ENCODE measurements around the gene ONECUT1. TPM values are rescaled to one million over a fixed set of nuclear protein-coding genes. Genes with fewer than 3 reads are reported as not detected.

ONECUT1 gene
- total and polyA plus RNA-seq, 5 donors: 0.05 to 0.29 TPM; not detected in 3

GRCh38 chr15:52787549-52788098 lies 2.5 kb downstream of the ONECUT1 start:
- Histone ChIP-seq H3K27me3 (ENCODE audit: control insufficient read depth, insufficient read depth) (no peaks in the 10 kb centered on the region), H3K4me1 (ENCODE audit: control insufficient read depth, insufficient read depth, low read length) (peaks cover 4% of the 10 kb centered on the region), H3K27ac (ENCODE audit: low read length) (no peak overlapping the region), H3K9me3 (ENCODE audit: control insufficient read depth, low read length) (no peaks in the 10 kb centered on the region), H3K4me3 (ENCODE audit: low read length) (no peak overlapping the region)
- intact Hi-C loops (cut with DNase I): loop anchor here in 2 of 4 donors (10.0 kb wide), 2 partner anchors 407 to 417 kb away; no protein-coding TSS in a partner anchor
- 2% methylated on average over 27 of the region's 27 CpGs for WGBS
- DNase-seq (no peak), ATAC-seq (no peak)

GRCh38 chr15:52787123-52787503 lies 3.0 kb downstream of the ONECUT1 start:
- WGBS: 2% methylated on average over 24 of the region's 24 CpGs
- DNase-seq (no peak), ATAC-seq (no peak)
- intact Hi-C loops (cut with DNase I): loop anchor here in 2 of 4 donors (10.0 kb wide), 2 partner anchors 408 to 418 kb away; no protein-coding TSS in a partner anchor
- H3K27ac ChIP-seq (ENCODE audit: low read length): no peak overlapping the region
- H3K4me1 ChIP-seq (ENCODE audit: control insufficient read depth, insufficient read depth, low read length): peaks cover 4% of the 10 kb centered on the region
- H3K27me3 ChIP-seq (ENCODE audit: control insufficient read depth, insufficient read depth): no peaks in the 10 kb centered on the region
- no peaks in the 10 kb centered on the region for H3K9me3 ChIP-seq (ENCODE audit: control insufficient read depth, low read length)
- no peak overlapping the region for H3K4me3 ChIP-seq (ENCODE audit: low read length)

GRCh38 chr15:52786436-52787122 lies 3.6 kb downstream of the ONECUT1 start:
- Histone ChIP-seq H3K27ac (ENCODE audit: low read length) (no peak overlapping the region), H3K4me3 (ENCODE audit: low read length) (no peak overlapping the region), H3K9me3 (ENCODE audit: control insufficient read depth, low read length) (no peaks in the 10 kb centered on the region), H3K4me1 (ENCODE audit: control insufficient read depth, insufficient read depth, low read length) (peaks cover 4% of the 10 kb centered on the region), H3K27me3 (ENCODE audit: control insufficient read depth, insufficient read depth) (no peaks in the 10 kb centered on the region)
- ATAC-seq: no peak
- DNase-seq: peak in 1 of 3 donors; percentile 48
- WGBS: 5% methylated on average over 28 of the region's 28 CpGs
- intact Hi-C loops (cut with DNase I): loop anchor here in 2 of 4 donors (10.0 kb wide), 2 partner anchors 408 to 418 kb away; no protein-coding TSS in a partner anchor

GRCh38 chr15:52785672-52786406 lies 4.3 kb downstream of the ONECUT1 start:
- 5% methylated on average over 27 of the region's 27 CpGs for WGBS
- H3K9me3 ChIP-seq (ENCODE audit: control insufficient read depth, low read length): no peaks in the 10 kb centered on the region
- no peak overlapping the region for H3K4me3 ChIP-seq (ENCODE audit: low read length)
- intact Hi-C loops (cut with DNase I): loop anchor here in 2 of 4 donors (10.0 kb wide), 2 partner anchors 409 to 419 kb away; no protein-coding TSS in a partner anchor
- H3K27ac ChIP-seq (ENCODE audit: low read length): no peak overlapping the region
- H3K4me1 ChIP-seq (ENCODE audit: control insufficient read depth, insufficient read depth, low read length): peaks cover 4% of the 10 kb centered on the region
- ATAC-seq (no peak), DNase-seq (no peak)
- peaks cover 2% of the 10 kb centered on the region for H3K27me3 ChIP-seq (ENCODE audit: control insufficient read depth, insufficient read depth)

- DNase-seq: peak in 1 of 3 donors; percentile 42
- Histone ChIP-seq H3K27ac (ENCODE audit: low read length) (no peak overlapping the region), H3K27me3 (ENCODE audit: control insufficient read depth, insufficient read depth) (peaks cover 2% of the 10 kb centered on the region), H3K4me1 (ENCODE audit: control insufficient read depth, insufficient read depth, low read length) (peaks cover 4% of the 10 kb centered on the region), H3K9me3 (ENCODE audit: control insufficient read depth, low read length) (no peaks in the 10 kb centered on the region), H3K4me3 (ENCODE audit: low read length) (peak overlapping the region; percentile 12)
- no peak for ATAC-seq
- 2% methylated on average over 64 of the region's 64 CpGs for WGBS
- intact Hi-C loops (cut with DNase I): loop anchor here in 3 of 4 donors (5.0 to 10.0 kb wide), 4 partner anchors 410 to 932 kb away; no protein-coding TSS in a partner anchor
Observed at GRCh38 chr15:52784799-52785671, 5.1 kb downstream of the ONECUT1 start.

GRCh38 chr15:52783929-52784798 lies 6.0 kb downstream of the ONECUT1 start:
- no peak for ATAC-seq
- DNase-seq: peak in 1 of 3 donors; percentile 44
- Histone ChIP-seq H3K4me3 (ENCODE audit: low read length) (no peak overlapping the region), H3K9me3 (ENCODE audit: control insufficient read depth, low read length) (no peaks in the 10 kb centered on the region), H3K4me1 (ENCODE audit: control insufficient read depth, insufficient read depth, low read length) (peaks cover 2% of the 10 kb centered on the region), H3K27me3 (ENCODE audit: control insufficient read depth, insufficient read depth) (peaks cover 2% of the 10 kb centered on the region), H3K27ac (ENCODE audit: low read length) (no peak overlapping the region)
- intact Hi-C loops (cut with DNase I): loop anchor here in 3 of 4 donors (5.0 to 10.0 kb wide), 4 partner anchors 411 to 933 kb away; no protein-coding TSS in a partner anchor
- 2% methylated on average over 57 of the region's 57 CpGs for WGBS

- no peak overlapping the region for H3K27ac ChIP-seq (ENCODE audit: low read length)
- H3K4me1 ChIP-seq (ENCODE audit: control insufficient read depth, insufficient read depth, low read length): peaks cover 2% of the 10 kb centered on the region
- DNase-seq (peak in 1 of 3 donors; percentile 58), ATAC-seq (peak in 1 of 2 donors; percentile 19)
- WGBS: 9% methylated on average over 34 of the region's 34 CpGs
- H3K27me3 ChIP-seq (ENCODE audit: control insufficient read depth, insufficient read depth): peaks cover 2% of the 10 kb centered on the region
- H3K4me3 ChIP-seq (ENCODE audit: low read length): no peak overlapping the region
- intact Hi-C loops (cut with DNase I): loop anchor here in 3 of 4 donors (5.0 to 10.0 kb wide), 4 partner anchors 411 to 934 kb away; no protein-coding TSS in a partner anchor
- no peaks in the 10 kb centered on the region for H3K9me3 ChIP-seq (ENCODE audit: control insufficient read depth, low read length)
Observed at GRCh38 chr15:52783191-52783829, 6.8 kb downstream of the ONECUT1 start.

- Histone ChIP-seq H3K27me3 (ENCODE audit: control insufficient read depth, insufficient read depth) (peaks cover 2% of the 10 kb centered on the region), H3K9me3 (ENCODE audit: control insufficient read depth, low read length) (no peaks in the 10 kb centered on the region), H3K4me1 (ENCODE audit: control insufficient read depth, insufficient read depth, low read length) (peaks cover 2% of the 10 kb centered on the region), H3K4me3 (ENCODE audit: low read length) (no peak overlapping the region), H3K27ac (ENCODE audit: low read length) (no peak overlapping the region)
- intact Hi-C loops (cut with DNase I): loop anchor here in 3 of 4 donors (5.0 to 10.0 kb wide), 4 partner anchors 412 to 935 kb away; no protein-coding TSS in a partner anchor
- DNase-seq (no peak), ATAC-seq (no peak)
- WGBS: 33% methylated on average over 1 of the region's 1 CpG
Observed at GRCh38 chr15:52782514-52782913, 7.6 kb downstream of the ONECUT1 start.

All from right cardiac atrium (tissue), 5 donors.